HepG2 (cell line): ENCODE data around the gene ADAM8. TPM values are rescaled to one million over a fixed set of nuclear protein-coding genes. Genes with fewer than 3 reads are reported as not detected.

Experiments used
- ATAC-seq: fragments of 200-7000 bp; cut with Tn5 transposase; 3 replicates; pipeline ENCODE4 v1.9.1; 2020; ENCODE audit warnings: mild to moderate bottlenecking, moderate library complexity
- BruUV-seq: library from RNA; stranded (reverse); fragments of 400-500 nt; replicated peaks from 2 replicates; lab custom pipeline; 2021; lab: Mats Ljungman, UMichigan
- CTCF ChIA-PET: fragments of 300-600 bp; formaldehyde crosslinking; extraction: SDS; loops from one replicate; lab custom pipeline; 2021; ENCODE audit warnings: low total read pairs, inconsistent platforms, low intra/inter-chr PET ratio; lab: Yijun Ruan, JAX
- POLR2A ChIA-PET: fragments of 350-600 bp; sonication (Branson Sonifier 250); formaldehyde crosslinking; loops from one replicate; lab custom pipeline; 2020; ENCODE audit warnings: antibody characterized with exemption, inconsistent platforms; lab: Yijun Ruan, JAX
- DNase-seq: peaks from one replicate; pipeline ENCODE4 v3.0.0-alpha.2; 2015; ENCODE audit warnings: low spot score
- FAIRE-seq: peaks from 3 replicates; lab custom pipeline; 2011; peaks lifted over from hg19 to GRCh38; lab: Jason Lieb, UNC
- H2AFZ ChIP-seq: one replicate; pipeline ENCODE4 v1.6.1; 2011; ENCODE audit warnings: low read length, inconsistent platforms
- H3K27ac ChIP-seq: fragments of 300-600 bp; 3 replicates; pipeline ENCODE4 v1.8.0; 2011; ENCODE audit warnings: mixed run types, mild to moderate bottlenecking, mixed read lengths, low read length, inconsistent platforms; ENCODE audit not compliant: insufficient read depth; ENCODE audit errors: extremely low read length
- H3K27me3 ChIP-seq, 2 experiments: fragments of 200-600 bp in 1 of 2; 2 replicates in 1 of 2; 3 replicates in 1 of 2; pipeline versions ENCODE4 v1.6.0 to v1.8.0; 2011; ENCODE audit warnings: low read length in 2 of 2, mild to moderate bottlenecking in 2 of 2, moderate library complexity in 2 of 2, inconsistent platforms in 1 of 2; ENCODE audit not compliant: insufficient read depth in 2 of 2, control insufficient read depth in 1 of 2
- H3K36me3 ChIP-seq, 2 experiments: fragments of 200-600 bp in 1 of 2; replicated peaks in 1 of 2; 2 replicates in 1 of 2; 3 replicates in 1 of 2; pipeline versions ENCODE4 v1.5.1 to v1.8.0; 2011; ENCODE audit warnings: low read length in 2 of 2, inconsistent platforms in 1 of 2; ENCODE audit not compliant: insufficient read depth in 2 of 2, control insufficient read depth in 1 of 2
- H3K4me1 ChIP-seq: 2 replicates; pipeline ENCODE4 v1.5.1; 2012; ENCODE audit warnings: low read length, inconsistent platforms; ENCODE audit not compliant: insufficient read depth
- H3K4me2 ChIP-seq: 2 replicates; pipeline ENCODE4 v1.6.0; 2011; ENCODE audit warnings: low read depth, low read length, inconsistent platforms
- H3K4me3 ChIP-seq, 3 experiments: fragments of 200-600 bp in 1 of 3; sonication (generic), shearing (Covaris generic) in 1 of 3; replicated peaks in 1 of 3; 2 replicates each; pipeline ENCODE4 v1.5.1; 2011 to 2016; ENCODE audit warnings: low read length in 3 of 3, inconsistent platforms in 2 of 3, low read depth in 2 of 3, mild to moderate bottlenecking in 2 of 3, control low read depth in 1 of 3, mixed read lengths in 1 of 3; ENCODE audit not compliant: insufficient read depth in 1 of 3
- H3K79me2 ChIP-seq: one replicate; pipeline ENCODE4 v1.6.1; 2011; ENCODE audit warnings: low read length, inconsistent platforms; ENCODE audit not compliant: insufficient read depth
- H3K9ac ChIP-seq: 2 replicates; pipeline ENCODE4 v1.6.0; 2011; ENCODE audit warnings: mild to moderate bottlenecking, low read depth, low read length, inconsistent platforms; ENCODE audit not compliant: insufficient read depth
- H3K9me3 ChIP-seq: 2 replicates; pipeline ENCODE4 v1.5.1; 2012; ENCODE audit warnings: mild to moderate bottlenecking, low read length
- H4K20me1 ChIP-seq: 2 replicates; pipeline ENCODE4 v1.6.0; 2011; ENCODE audit warnings: inconsistent platforms, mild to moderate bottlenecking, low read length, moderate library complexity; ENCODE audit not compliant: insufficient read depth
- ATF1 ChIP-seq: IDR thresholded peaks from 2 replicates; pipeline ENCODE4 v1.6.1; 2016; ENCODE audit warnings: mild to moderate bottlenecking, control low read depth
- CEBPB ChIP-seq: IDR thresholded peaks from 2 replicates; pipeline ENCODE4 v1.6.1; 2011; ENCODE audit warnings: low read depth, low read length, improper control_type of control experiment, borderline replicate concordance
- GTF3A ChIP-seq: sonication (generic); formaldehyde crosslinking; conservative IDR thresholded peaks from 2 replicates; pipeline ENCODE4 v1.4.0; 2020; ENCODE audit warnings: mild to moderate bottlenecking, missing genetic modification reagents
- HNRNPLL ChIP-seq: fragments of 200-400 bp; formaldehyde crosslinking; IDR thresholded peaks from 2 replicates; pipeline ENCODE4 v1.6.1; 2017; ENCODE audit warnings: mild to moderate bottlenecking, low read depth, low read length; ENCODE audit not compliant: poor library complexity, severe bottlenecking
- TGIF2 ChIP-seq: IDR thresholded peaks from 2 replicates; pipeline ENCODE4 v1.6.1; 2016; ENCODE audit warnings: control low read depth, missing compliant biosample characterization
- ZNF136 ChIP-seq: sonication (generic); formaldehyde crosslinking; IDR thresholded peaks from 2 replicates; pipeline ENCODE4 v1.8.1; 2022; ENCODE audit warnings: low read depth, mild to moderate bottlenecking, moderate library complexity, missing genetic modification reagents
- ZNF296 ChIP-seq: sonication (generic); formaldehyde crosslinking; conservative IDR thresholded peaks from 2 replicates; pipeline ENCODE4 v1.5.0; 2020; ENCODE audit warnings: mild to moderate bottlenecking, missing genetic modification reagents
- WGBS: methylation state at CpG from one replicate; pipeline ENCODE4 v1.1.6; 2017; ENCODE audit warnings: low lambda C conversion rate; 5-methylcytosine and 5-hydroxymethylcytosine counted together
- in situ Hi-C: cut with HindIII; loops from 2 replicates; pipeline ENCODE4 v1.10.0; 2017; ENCODE audit warnings: low pct_unique_long_range_greater_than_20kb; ENCODE audit not compliant: extremely low pct_ligation_motif_present
- intact Hi-C: fragments of 100-400 bp; cut with micrococcal nuclease; formaldehyde crosslinking; loops from one replicate; pipeline ENCODE4 v1.10.0; 2022; ENCODE audit not compliant: unreplicated experiment
- polyA plus RNA-seq, 8 experiments: library from polyadenylated mRNA; depleted of rRNA in 3 of 8; stranded (reverse) in 7 of 8; unstranded in 1 of 8; fragments of >200 nt; fragmentation: Illumina TruSeq in 4 of 8; extraction: Trizol in 4 of 8; gene quantifications; 2 replicates each; pipeline versions ENCODE4 v1.2.1 to v1.2.3, GENCODE V29; 2011 to 2016; ENCODE audit warnings: low read depth in 4 of 8, missing spikeins in 1 of 8, mixed read lengths in 1 of 8; ENCODE audit not compliant: insufficient read depth in 1 of 8
- total RNA-seq, 5 experiments: library from RNA; depleted of rRNA; stranded (reverse); fragments of >200 nt; fragmentation: Illumina TruSeq; extraction: Trizol; gene quantifications; 2 replicates each; pipeline ENCODE4 v1.2.3, GENCODE V29; 2016; ENCODE audit warnings: low read depth in 1 of 5
- TF ChIP-seq, protein P1 (sequence below): sonication (generic); formaldehyde crosslinking; IDR thresholded peaks from 2 replicates; pipeline ENCODE4 v1.5.0; 2020; ENCODE audit warnings: missing genetic modification reagents

The ADAM8 gene
- total and polyA plus RNA-seq, 2 of the 13 experiments (the other 11 are each of a cell fraction or from before 2014, with no cell fraction given), result 0.24 to 0.93 TPM

DNA sequence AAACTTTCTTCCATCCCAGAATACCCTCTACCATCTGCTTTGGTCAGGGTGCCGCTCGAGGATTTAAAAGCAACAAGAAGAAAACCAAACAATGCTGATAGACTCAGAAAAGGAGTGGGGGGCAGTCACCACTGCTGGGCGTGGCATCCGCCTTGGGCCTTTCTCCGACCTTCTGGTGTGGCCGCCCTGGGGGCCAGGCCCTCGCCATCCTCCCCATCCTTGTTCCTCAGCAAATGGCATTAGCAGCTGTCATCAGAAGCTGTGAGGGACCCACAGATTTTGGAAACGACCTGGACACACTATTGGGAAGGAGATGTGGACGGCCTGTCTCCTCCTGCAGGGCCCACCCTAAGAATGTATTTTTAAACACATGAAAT lies 36.1 kb upstream of the ADAM8 start (continued):
- TF ChIP-seq ATF1 (CRISPR knock-in tag) (no peak), GTF3A (no peak), ZNF296 (CRISPR knock-in tag) (no peak), HNRNPLL (no peak)
- TF ChIP-seq, all 625 proteins: peak for 0

DNA sequence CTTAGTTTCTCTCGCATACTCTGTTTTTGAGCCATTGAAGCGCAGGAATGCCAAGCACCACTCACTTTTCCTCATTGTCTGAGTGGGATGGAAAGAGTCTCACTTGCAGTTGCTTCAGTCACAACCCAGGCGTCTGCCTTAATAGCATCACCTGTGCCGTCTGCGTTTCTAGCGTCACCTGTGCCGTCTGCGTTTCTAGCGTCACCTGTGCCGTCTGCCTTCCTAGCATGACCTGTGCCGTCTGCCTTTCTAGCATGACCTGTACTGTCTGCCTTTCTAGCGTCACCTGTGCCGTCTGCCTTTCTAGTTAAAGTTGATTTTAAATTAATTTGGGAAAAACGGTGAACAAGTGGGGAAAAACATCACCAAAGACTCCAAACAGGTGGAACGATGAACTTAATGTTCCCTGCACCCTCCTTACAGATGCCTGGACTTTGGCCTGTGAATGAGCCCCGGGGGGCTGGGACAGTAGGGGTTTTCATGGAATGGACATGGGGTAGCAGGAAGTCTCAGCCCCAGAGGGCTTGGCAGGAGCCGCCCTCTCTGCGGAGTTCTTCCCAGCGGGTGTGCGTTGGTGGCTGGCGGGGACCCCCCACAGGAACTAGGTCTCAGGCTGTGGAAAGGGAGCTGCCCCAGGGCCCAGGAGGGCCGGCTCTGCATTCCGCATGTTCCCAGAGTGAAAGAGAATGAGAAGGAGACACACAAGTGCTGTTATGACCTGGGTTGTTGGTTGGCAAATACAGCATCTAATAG lies 35.5 kb upstream of the ADAM8 start:
- Histone ChIP-seq H3K27me3 (no peaks in the 10 kb centered on the region; a peak in 1 of 5 replicates), H3K9me3 (no peaks in the 10 kb centered on the region), H3K4me3 (no peak overlapping the region), H3K4me2 (no peak overlapping the region), H3K79me2 (peaks cover 14% of the 10 kb centered on the region), H3K36me3 (peaks cover 14 to 33% of the 10 kb centered on the region in 2 experiments; a peak in 4 of 5 replicates), H3K27ac (no peak overlapping the region), H2AFZ (no peak overlapping the region), H4K20me1 (peaks cover 5% of the 10 kb centered on the region), H3K9ac (no peak overlapping the region), H3K4me1 (peaks cover 14% of the 10 kb centered on the region)
- WGBS, result 88% methylated on average over 16 of the region's 23 CpGs
- intact Hi-C loops, result no loop called here
- DNase-seq (no peak), FAIRE-seq (no peak), ATAC-seq (no peak)
- ChIA-PET POLR2A (no interaction called here), CTCF (no interaction called here)
- in situ Hi-C loops, result no loop called here
- TF ChIP-seq CEBPB, result no peak
- TF ChIP-seq, protein P1, sequence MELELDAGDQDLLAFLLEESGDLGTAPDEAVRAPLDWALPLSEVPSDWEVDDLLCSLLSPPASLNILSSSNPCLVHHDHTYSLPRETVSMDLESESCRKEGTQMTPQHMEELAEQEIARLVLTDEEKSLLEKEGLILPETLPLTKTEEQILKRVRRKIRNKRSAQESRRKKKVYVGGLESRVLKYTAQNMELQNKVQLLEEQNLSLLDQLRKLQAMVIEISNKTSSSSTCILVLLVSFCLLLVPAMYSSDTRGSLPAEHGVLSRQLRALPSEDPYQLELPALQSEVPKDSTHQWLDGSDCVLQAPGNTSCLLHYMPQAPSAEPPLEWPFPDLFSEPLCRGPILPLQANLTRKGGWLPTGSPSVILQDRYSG, result no peak
- TF ChIP-seq ZNF136, result no peak
- no peak for TF ChIP-seq TGIF2 (CRISPR knock-in tag)
- no TSS peak for BruUV-seq
